ENCODE data around the gene CD24.

The CD24 gene

DNA sequence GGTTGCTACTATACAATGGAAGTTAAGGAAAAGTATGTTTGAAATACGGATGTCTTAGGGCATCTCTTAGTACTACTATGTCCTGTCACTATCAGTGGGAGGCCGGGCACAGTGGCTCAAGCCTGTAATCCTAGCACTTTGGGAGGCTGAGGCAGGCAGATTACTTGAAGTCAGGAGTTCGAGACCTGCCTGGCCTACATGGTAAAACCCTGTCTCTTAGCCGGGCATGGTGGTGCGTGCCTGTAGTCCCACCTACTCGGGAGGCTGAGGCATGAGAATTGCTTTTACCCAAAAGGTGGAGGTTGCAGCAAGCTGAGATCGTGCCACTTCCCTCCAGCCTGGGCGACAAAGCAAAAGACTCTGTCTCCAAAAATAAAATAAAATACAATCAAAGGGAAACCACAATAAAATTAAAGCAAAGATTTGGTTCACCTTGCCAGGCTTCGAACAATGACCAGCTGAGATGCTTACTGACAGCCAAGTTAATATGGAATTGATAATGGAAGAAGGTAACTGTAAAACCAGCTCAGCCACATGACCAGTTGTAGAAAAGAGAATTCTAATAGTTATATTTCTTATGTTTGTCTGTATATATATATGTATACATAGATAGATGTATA is 6.5 kb downstream of the CD24 start:
- no peak for DNase-seq

DNA sequence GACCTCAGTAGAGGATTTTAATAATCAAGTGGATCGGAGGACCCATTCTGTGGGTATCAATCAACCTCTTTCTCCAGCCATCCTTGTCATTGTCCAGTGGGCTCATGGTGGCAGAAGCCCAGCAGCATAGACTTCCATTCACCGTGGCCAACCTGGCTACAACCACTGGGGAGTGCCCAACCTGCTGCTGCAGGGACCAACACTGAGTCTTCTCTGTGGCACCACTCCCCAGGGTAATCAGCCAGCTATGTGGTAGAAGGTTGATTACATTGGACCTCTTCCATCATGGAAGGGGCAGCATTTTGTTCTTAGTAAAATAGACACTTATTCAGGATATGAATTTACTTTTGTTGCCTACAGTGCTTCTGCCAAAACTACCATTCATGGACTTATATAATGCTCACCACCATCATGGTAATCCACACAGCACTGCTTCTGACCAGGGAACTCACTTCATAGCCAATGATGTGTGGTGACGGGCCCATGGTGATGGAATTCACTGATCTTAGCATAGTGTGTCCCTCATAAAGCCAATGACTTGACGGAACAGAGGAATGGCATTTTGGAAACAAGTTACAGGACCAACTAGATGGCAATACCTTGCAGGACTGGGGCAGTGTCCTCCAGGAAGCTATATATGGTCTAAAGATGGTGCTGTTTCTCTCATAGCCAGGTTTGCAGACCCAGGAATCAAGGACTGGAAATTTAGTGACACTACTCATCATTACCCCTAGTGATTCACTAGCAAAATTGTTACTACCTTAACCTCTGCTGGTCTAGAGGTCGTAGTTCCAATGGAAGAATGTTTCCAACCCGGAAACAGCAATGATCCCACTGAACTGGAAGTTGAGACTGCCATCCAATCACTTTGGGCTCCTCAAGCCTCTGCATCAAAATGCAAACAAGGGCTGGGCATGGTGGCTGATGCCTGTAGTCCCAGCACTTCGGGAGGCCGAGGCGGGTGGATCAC is 7.6 kb downstream of the CD24 start:
- no peak for DNase-seq

DNA sequence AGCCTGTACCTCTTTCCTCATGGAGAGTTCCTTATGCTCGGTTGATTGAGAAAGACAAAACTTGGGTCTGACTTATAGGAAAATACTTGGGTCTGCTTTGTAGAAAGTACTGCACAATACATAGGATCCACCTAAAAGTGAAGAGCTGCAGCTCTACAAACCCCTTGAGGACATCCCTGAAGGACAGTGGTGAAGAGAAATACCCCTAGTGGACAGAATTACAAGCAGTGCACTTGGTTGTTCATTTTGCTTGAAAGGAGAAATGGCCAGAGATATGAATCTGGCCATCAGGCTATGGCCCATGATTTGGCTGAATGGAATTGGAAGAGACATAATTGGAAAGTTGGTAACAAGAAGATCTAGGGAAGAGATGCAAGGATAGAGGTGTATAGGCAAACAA is 8.3 kb downstream of the CD24 start:
- no peak for DNase-seq

DNA sequence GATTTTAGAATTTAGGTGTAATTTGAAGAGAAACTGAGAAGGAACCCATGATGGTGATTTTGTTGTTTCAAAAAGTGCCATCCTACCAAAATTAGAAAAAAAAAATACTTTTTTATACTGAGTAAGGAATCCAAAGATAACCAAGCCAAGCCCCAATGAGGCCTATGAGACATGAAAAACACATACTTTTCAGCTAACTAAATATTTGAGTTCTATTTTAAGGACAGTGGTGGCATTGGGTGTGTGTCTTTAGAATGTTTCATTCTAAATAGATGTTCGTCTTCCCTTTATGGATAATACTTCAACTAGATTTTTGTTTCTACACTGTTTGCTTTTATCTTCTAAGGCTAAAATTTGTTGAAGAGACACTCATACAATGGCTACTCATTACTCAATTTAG is 9.6 kb downstream of the CD24 start:
- no peak for DNase-seq

DNA sequence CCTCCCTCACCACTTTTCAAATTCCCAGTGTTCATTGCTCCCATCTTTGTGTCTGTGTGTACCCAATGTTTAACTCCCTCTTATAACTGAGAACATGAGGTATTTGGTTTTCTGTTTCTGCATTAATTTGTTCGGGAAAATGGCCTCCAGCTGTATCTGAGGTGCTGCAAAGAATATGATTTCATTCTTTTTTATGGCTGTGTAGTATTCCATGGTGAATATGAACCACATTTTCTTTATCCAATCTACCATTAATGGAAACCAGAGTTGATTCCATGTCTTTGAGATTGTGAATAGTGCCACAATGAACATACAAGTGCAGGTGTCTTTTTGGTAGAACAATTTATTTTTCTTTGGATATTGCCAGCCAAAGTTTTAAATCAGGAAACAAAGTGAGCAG is 10.4 kb downstream of the CD24 start:
- no peak for DNase-seq

DNA sequence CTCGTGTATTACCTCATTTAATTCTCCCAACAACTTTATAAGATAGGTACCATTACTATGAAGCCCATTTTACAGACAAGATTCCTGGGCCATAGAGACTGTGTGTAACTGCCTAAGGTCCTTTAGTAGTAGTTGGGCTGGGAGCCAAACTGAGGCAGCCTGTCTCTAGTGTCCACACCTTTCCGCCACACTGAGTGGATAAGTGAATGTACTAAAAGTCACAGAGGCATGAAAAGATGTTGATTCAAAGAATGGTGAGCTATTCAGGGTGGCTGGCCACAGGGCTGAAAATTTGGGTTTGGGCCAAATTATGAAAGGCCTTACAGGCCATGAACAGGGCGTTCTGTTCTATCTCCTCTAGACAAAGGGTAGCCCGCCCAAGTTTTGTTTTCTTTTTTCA is 11.0 kb downstream of the CD24 start:
- no peak for DNase-seq

DNA sequence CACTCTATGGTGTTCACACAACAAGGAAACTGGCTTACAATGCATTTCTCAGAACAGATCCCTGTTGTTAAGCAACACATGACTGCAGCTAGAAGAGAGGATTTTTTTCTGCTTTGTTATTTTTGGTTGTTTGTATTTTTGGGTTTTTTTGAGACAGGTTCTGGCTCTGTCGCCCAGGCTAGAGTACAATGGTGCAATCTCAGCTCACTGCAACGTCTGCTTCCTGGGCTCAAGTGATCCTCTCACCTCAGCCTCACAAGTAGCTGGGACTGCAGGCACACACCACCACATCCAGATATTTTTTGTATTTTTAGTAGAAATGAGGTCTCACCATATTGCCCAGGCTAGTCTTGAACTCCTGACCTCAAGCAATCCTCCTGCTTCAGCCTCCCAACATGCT is 12.7 kb downstream of the CD24 start:
- no peak for DNase-seq

DNA sequence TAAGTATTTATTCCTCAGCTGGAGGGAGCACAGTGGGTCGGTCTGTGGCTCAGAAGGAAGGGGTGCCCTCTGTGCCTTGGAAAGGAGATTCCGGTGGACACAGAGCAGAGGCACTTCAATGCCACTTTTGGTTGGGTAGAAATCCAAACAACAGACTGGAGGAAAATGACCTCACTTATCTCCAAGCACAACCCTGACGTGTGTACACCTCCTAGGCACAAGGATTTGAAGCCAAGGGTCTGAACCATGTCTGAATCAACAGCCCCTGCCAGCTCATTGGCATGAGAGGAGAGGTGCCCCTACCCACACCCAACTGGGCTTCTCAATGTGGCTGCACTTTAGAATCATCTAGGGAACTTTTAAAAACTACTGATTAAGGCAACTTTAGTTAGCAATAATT is 13.4 kb downstream of the CD24 start:
- DNase-seq, result no peak

DNA sequence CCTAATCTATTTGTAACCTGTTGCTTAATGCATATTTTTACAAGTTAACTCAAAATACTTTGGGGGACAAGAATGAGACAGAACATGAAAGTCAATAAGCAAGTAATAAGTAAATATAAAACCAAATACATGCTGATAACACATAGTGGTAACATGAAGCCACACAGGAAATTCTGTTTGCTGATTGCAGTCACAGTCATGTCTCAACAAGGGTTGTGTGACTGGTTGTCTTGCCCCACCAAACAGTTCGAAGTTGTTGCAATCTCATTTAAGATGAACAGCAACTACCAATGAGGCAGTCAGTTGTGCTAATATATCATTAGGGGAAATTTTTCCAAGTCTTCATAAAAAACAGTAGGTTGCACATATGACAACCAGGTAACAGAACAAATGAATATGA is 14.5 kb downstream of the CD24 start:
- DNase-seq, result no peak

DNA sequence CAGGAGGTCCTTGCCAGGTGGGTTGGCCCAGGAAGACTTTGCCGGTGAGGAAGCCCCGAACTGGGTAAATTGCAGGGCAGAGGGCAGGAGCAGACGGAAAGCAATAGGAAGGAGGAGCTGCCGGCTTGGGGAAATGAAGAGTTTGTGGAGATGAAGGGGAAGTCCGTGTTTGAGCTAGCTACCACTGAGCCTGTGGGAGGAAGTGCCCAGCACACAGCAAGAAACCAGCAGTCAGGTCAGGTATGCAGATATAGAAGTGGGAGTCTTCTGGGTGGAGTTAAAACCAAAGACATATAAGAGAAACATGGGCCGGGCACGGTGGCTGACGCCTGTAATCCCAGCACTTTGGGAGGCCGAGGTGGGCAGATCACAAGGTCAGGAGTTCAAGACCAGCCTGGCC is 34.7 kb downstream of the CD24 start:
- DNase-seq, result no peak

DNA sequence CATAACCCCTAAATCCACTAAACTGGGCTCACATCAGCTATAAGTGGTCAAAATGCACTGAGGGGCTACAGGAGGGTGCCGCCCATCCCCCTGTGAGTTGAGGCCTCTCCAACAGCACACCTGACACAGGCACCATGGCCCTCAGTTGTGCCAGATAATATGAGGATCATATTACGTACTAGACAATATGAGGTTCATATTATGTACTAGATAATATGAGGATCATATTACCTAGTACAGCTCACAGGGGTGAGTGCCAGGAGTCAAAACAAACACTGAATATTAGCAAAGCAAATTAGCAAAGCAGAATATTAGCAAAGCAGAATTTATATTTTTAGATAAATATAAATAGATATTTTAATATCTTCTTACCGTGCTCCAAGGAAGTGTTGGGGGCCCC is 35.3 kb downstream of the CD24 start:
- DNase-seq, result no peak

DNA sequence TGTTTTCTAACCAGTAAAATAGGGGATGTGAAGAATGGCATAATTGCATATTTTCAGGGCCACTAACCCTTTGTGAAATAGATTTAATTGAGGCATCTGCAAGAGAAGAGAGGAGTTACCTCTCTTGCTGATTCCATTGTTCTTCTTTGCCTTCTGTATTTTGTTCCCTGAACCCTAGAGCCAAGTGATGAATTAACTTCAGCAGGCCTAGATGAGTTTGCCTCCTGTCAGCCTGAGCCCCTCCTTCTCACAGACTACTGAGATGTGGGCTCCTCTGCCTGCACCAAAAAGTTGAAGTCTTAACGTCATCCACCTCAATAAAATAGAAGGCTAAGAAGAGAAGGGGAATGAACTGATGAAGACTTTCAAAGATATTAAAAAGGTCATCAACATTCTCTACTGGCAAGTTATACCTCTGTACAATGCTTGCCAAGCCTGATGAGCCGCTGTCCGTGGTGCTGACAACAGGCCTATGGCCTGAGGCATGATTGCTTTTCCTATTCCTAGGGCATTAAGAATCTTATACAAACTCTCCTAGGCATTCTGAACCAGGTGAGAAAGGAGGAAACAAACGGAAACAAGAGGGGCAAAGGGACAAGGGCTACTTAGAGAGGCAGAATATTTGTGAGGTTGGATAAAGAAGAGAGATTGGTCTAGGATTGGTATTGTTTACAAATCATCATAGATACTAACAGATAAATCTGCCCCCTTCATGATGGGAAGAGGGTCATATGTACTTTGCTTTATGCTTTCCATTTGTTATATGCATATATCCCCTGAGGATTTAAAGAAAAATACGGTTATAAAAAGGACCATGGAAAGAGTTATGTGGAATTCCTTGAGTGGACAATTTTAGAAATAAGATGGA is 46.8 kb downstream of the CD24 start:
- no peak for DNase-seq

DNA sequence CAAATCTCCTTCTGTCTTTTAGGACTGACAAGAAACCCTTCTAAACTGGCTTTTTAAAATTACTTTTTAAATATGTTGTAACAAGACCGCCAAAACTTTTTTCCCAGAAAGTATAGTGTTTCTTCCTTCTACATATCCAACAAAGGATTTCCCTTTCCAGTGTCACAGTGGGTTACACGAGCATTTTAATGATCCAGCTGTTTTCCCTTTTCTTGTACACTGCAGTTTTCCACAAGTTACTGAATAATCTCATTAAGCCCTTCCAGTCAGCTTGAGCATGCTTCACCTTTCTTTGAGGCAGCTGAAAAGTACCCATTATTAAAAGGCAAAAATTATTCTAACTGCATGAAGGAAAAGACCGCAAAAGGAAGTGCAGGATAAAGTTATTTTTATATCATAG is 48.6 kb downstream of the CD24 start:
- DNase-seq, result no peak

DNA sequence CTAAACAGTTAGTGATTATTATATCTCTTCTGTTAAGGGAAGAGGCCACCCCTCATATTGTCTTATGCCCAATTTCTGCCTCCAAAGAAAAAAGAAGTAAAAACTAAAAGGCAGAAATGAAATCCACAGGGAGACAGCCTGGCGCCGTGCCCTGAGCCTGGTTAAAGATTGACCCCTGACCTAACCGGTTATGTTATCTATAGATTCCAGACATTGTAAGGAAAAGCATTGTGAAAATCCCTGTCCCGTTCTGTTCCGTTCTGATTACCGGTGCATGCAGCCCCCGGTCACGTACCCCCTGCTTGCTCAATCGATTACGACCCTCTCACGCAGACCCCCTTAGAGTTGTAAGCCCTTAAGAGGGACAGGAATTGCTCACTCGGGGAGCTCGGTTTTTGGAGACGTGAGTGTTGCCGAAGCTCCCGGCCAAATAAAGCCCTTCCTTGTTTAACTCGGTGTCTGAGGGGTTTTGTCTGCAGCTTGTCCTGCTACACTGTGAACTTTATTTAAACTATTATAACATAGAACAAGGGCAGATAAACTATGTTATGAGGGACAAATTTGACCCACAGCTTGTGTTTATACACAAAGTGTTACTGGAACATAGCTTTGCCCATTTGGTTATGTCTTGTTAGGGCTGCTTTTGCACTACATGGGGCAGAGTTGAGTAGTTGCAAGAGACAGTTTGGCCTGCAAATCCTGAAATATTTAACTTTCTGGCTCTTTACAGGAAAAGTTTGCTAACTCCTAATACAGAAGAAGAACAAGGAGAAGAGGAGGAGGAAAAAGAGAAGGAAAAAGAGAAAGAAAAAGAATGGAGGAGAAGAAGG is 49.6 kb downstream of the CD24 start:
- no peak for DNase-seq

DNA sequence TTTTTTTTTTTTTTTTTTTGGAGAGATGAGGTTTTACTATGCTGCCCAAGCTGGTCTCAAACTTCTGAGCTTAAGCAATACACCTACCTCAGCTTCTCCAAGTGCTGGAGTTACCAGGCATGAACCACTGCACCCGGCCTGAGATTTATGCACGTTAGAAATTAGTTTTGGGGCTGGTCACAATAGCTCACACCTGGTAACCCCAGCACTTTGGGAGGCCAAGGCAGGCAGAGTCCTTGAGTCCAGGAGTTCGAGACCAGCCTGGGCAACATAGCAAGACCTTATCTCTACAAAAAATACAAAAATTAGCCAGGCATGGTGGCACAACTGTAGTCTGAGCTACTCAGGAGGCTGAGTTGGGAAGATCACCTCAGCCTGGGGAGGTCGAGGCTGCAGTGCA is 51.9 kb downstream of the CD24 start:
- DNase-seq, result no peak

All from central memory CD4-positive, alpha-beta T cell (primary cell).